H1 (cell line): ENCODE data around the gene AP5Z1. TPM values are rescaled to one million over a fixed set of nuclear protein-coding genes. Genes with fewer than 3 reads are reported as not detected.

Source experiments
- ASH2L ChIP-seq: fragments of 200-600, 300-600 bp; sonication (generic); IDR thresholded peaks from one replicate; pipeline ENCODE4 v1.7.1; 2017; ENCODE audit warnings: low read length
- BACH1 ChIP-seq: IDR thresholded peaks from 2 replicates; pipeline ENCODE4 v1.6.1; 2012; ENCODE audit warnings: low read length, improper control_type of control experiment
- CHD7 ChIP-seq: fragments of 300-600 bp; sonication (generic); IDR thresholded peaks from 2 replicates; pipeline ENCODE4 v1.7.1; 2012; ENCODE audit warnings: low read length, moderate library complexity, mild to moderate bottlenecking, inconsistent platforms; ENCODE audit not compliant: insufficient replicate concordance
- EZH2 ChIP-seq: fragments of 200-600 bp; sonication (generic); IDR thresholded peaks from 2 replicates; pipeline ENCODE4 v1.7.1; 2012; ENCODE audit warnings: low read depth, mild to moderate bottlenecking, moderate library complexity, low read length, inconsistent platforms; ENCODE audit not compliant: severe bottlenecking
- GABPA ChIP-seq: IDR thresholded peaks from 2 replicates; pipeline ENCODE4 v1.6.1; 2011; ENCODE audit warnings: mild to moderate bottlenecking, low read length, moderate library complexity, borderline replicate concordance; ENCODE audit not compliant: insufficient read depth
- NRF1 ChIP-seq: IDR thresholded peaks from 2 replicates; pipeline ENCODE4 v1.6.1; 2011; ENCODE audit warnings: mild to moderate bottlenecking, low read depth, low read length, improper control_type of control experiment
- POLR2A ChIP-seq, 2 experiments: IDR thresholded peaks; 1 replicate in 1 of 2; 2 replicates in 1 of 2; pipeline ENCODE4 v1.6.1; 2011; ENCODE audit warnings: low read depth in 2 of 2, low read length in 2 of 2, mild to moderate bottlenecking in 2 of 2; ENCODE audit errors: control extremely low read depth in 1 of 2
- RNF2 ChIP-seq: fragments of 200-900, 300-1000 bp; sonication (generic); IDR thresholded peaks from 2 replicates; pipeline ENCODE4 v1.7.1; 2016; ENCODE audit warnings: borderline replicate concordance, low read depth, mild to moderate bottlenecking, antibody characterized with exemption, low read length; ENCODE audit not compliant: poor library complexity, severe bottlenecking; ENCODE audit errors: missing control alignments
- SP2 ChIP-seq: IDR thresholded peaks from 2 replicates; pipeline ENCODE4 v1.6.1; 2012; ENCODE audit warnings: mild to moderate bottlenecking, low read length, inconsistent platforms
- ZNF274 ChIP-seq: IDR thresholded peaks from 2 replicates; pipeline ENCODE4 v1.7.0; 2012; ENCODE audit warnings: low read length, borderline replicate concordance; ENCODE audit errors: extremely low read depth
- polyA plus RNA-seq, 7 experiments: library from polyadenylated mRNA; depleted of rRNA in 3 of 7; stranded (reverse) in 5 of 7; unstranded in 2 of 7; fragments of >200 nt in 5 of 7; fragments of 200-250 nt in 2 of 7; gene quantifications; 1 replicate in 5 of 7; 2 replicates in 1 of 7; 4 replicates in 1 of 7; pipeline versions ENCODE4 v1.2.1 to v1.2.3, GENCODE V29; 2011 to 2013; ENCODE audit warnings: missing spikeins in 2 of 7, mixed read lengths in 2 of 7
- total RNA-seq: library from RNA; stranded (reverse); fragmentation: NEBNext Ultra II Directional; extraction: Animal tissue kit (Norgen Biotek cat#: 25700); gene quantifications from 2 replicates; pipeline ENCODE4 v1.2.1, GENCODE V29; 2021

The AP5Z1 gene
- total and polyA plus RNA-seq, 2 of the 8 experiments (the other 6 are each of a cell fraction or from before 2014, with no cell fraction given) = 24.0 to 24.7 TPM

DNA sequence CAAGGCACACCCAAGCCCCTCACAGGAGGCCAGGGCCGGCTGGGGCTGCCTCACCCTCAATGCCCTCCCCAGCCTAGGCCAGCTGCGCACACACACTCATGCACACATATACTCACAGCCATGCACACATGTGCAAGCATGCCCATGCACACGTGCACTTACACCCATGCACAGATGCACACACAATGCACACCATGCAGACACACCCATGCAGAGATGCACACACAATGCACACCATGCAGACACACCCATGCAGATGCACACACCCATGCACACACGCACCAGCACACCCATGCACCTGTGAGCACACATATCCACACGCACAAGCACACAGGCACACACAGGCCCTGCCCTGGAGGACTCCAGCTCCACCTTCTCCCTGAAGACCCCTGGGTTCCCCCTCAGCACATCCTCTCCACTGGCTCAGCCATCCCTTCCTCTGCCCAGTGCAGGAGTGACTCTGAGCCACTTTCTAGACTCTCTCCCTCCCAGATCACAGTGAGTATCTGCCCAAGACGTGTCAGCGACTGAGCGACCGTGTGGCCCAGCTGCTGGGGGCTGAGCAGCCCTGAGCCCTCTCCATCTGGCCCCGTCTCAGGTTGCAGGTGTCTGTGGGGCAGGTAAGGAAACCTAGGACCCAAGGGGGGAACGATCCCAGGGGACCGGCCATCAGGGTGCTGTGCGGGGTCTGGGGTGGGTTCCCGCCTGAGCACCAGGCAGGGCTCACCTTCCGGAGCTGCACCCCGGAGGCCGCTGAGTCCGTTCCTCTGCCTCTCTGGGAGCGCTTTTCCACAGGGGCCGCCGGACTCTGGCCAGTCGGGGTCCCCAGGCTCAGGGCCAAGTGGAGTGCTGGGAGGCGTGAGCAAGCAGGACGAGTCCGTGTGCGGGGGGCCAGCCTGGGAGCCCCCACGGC is 25.8 kb downstream of the AP5Z1 start (continued):
- no peak for TF ChIP-seq CHD7
- TF ChIP-seq EZH2 = no peak
- no peak for TF ChIP-seq GABPA
- TF ChIP-seq ZNF274 = no peak
- no peak for TF ChIP-seq NRF1
- TF ChIP-seq RNF2 = no peak
- TF ChIP-seq SP2 = no peak
- TF ChIP-seq ASH2L = no peak
- no peak for TF ChIP-seq POLR2A (IDR thresholded peaks at IDR 0.05; ENCODE audit: control extremely low read depth in 1 of 2, low read depth in 2 of 2, low read length in 2 of 2)
- TF ChIP-seq BACH1 = no peak
